ENCODE data around the gene DENND4C.
"Not testable (repeated sequence)": the region's sequence is repeated elsewhere in the genome, so short reads cannot be mapped to it uniquely, and the experiment has no call there.

The DENND4C gene

GRCh38 chr9:19265602-19266001, 35.1 kb downstream of the DENND4C start:
- DNase-seq: not testable (repeated sequence)

GRCh38 chr9:19266778-19267384, 36.4 kb downstream of the DENND4C start:
- not testable (repeated sequence) for DNase-seq

GRCh38 chr9:19269582-19269981, 39.1 kb downstream of the DENND4C start:
- no peak for DNase-seq

- DNase-seq: no peak
Observed at GRCh38 chr9:19270421-19270949, 40.0 kb downstream of the DENND4C start.

DNA sequence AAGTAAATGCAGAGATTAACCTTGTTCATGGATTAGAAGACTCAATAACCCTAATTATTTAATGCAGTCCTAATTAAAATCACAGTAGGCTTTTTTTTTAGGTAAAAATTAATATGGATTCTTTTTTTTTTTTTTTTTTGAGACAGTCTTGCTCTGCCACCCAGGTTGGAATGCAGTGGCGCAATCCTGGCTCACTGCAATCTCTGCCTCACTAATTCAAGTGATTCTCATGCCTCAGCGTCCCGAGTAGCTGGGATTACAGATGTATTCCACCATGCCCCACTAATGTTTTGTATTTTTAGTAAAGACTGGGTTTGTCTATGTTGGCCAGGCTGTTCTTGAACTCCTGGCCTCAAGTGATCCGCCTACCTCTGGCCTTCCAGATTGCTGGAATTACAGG, 40.6 kb downstream of the DENND4C start:
- DNase-seq: no peak

GRCh38 chr9:19281801-19282200, 51.3 kb downstream of the DENND4C start:
- DNase-seq: no peak

- no peak for DNase-seq
Observed at GRCh38 chr9:19283072-19283710, 52.7 kb downstream of the DENND4C start.

GRCh38 chr9:19284729-19285128, 54.2 kb downstream of the DENND4C start:
- no peak for DNase-seq

- no peak for DNase-seq
Observed at GRCh38 chr9:19286634-19287188, 56.2 kb downstream of the DENND4C start.

DNA sequence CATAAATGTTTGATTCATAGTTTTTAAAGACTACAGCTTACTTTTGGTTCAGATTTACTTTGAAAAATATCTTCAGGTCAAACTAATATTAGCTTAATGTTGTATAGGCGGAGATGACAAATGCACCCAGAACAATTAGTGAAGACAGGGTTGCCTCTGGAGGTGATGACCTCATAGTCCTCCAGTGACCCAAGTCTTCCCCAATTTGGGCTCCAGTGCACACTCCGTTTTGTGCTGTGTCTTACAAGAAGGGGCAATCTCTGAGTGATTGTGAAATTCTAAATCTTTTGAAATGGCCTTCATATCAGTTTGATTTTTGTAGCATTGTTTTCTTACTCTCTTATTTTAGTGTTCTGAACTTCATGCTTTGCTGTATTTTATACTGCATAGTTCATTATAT, 57.6 kb downstream of the DENND4C start:
- DNase-seq: no peak

- no peak for DNase-seq
Observed at GRCh38 chr9:19290103-19290502, 59.6 kb downstream of the DENND4C start.

DNA sequence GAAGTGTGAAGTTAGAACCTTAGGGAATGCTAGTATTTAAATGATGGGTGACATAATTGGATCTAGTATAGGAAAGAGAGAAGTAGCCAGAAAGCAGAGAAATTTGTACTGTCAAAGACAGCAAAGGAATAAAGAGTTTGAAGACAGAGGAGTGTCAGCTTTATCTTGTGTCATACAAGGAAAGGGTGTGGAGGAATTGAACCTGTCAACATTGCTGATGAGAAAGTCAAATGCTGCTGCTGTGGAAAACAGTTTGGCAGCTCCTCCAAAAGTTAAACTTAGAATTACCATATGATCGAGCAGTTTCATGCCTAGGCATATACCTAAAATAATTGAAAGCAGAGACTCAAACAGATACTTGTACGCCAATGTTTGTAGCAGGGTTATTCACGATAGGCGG, 63.7 kb downstream of the DENND4C start:
- DNase-seq: no peak

DNA sequence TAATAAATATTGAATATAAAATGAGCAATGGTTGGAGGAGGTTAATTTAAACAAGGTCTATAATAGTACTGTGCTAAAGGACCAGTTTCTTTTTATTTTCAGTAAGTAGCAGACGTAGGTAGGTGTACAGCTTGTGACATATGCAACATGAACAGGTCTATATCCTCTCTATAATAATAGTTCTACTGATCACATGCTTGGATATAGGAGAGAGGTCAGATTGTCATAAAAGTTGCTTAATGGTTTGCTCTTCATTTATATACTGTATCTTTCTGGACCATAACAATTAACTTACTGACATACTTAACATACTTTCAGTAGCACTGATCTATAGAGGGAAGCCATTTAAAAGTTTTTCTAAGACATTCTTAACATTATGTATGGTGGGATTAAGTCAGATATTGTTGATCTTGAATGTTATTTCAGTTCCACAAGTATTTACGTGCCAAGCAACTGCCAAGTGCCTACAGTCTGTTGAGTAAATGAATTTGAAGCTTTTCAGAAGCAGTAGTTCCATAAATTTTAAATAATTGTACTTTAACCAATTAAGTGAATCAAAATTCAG, 68.0 kb downstream of the DENND4C start:
- DNase-seq: no peak

DNA sequence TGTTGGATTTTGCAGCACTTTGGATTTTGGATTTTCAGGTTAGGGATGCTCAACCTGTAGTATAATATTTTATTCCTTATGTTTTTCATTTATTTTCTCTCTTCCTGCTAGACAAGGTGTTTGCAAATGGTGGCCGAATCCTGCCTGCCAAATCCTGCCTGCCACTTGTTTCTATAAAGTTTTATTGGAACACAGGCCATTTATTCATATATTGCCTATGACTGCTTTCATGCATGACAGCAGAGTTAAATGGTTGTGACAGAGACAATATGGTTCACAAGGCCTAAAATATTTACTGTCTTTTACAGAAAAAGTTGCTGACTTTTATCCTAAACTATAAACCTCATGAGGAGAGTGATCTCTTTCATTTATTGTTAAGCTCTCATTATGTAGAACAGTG, 72.7 kb downstream of the DENND4C start:
- no peak for DNase-seq

- no peak for DNase-seq
Observed at GRCh38 chr9:19306568-19306967, 76.1 kb downstream of the DENND4C start.

DNA sequence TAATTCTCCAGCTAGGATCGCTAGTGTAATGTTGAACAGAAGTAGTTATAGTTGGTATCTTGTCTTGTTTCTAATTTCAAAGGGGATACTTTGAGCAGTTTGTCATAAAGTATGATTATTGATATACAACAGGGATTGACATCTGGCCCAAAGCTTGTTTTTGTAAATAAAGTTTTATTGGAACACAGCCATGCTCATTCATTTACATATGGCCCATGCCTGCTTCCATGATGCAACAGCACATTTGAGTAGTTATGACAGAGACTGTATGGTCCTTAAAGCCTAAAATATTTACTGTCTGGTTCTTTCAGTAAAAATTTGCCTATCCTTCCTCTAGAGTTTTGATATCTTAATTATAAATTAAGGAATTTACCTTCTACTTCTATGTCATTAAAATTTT, 79.8 kb downstream of the DENND4C start:
- no peak for DNase-seq

- DNase-seq: no peak
Observed at GRCh38 chr9:19313573-19313972, 83.1 kb downstream of the DENND4C start.

DNA sequence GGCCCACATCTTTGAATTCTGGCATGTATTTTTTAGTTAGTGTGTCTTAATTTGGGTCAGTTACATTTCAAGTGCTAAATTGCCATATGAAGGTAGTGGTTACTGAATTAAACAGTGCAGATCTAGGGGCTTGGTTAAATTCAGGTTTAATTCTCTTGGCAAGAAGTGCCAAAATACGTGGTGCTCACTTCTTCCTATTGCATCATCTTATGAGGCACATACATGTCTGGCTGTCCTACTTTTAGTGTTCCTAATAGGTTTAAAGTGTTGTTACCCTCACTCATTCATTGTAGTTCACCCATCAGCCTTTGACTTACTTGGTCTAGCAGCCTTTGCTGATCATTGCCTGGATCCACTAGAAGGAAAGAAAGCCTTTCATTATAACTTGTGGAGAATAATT, 90.0 kb downstream of the DENND4C start:
- no peak for DNase-seq

DNA sequence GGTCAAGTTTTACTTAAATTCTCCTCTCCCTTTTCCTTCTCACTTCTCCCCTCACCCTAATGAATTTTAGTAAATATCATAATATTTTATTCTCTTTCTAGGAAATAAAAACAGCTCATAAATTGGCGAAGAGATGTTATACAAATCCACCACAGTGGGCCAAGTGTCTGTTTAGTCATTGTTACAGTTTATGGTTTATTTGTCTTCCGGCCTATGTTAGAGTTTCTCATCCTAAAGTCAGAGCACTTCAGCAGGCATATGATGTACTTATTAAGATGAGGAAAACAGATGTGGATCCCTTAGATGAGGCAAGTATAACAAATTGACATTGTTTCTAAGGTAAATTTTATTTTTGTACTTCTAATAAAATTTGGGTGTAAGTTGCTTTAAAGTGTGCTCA, 101.4 kb downstream of the DENND4C start:
- no peak for DNase-seq

DNA sequence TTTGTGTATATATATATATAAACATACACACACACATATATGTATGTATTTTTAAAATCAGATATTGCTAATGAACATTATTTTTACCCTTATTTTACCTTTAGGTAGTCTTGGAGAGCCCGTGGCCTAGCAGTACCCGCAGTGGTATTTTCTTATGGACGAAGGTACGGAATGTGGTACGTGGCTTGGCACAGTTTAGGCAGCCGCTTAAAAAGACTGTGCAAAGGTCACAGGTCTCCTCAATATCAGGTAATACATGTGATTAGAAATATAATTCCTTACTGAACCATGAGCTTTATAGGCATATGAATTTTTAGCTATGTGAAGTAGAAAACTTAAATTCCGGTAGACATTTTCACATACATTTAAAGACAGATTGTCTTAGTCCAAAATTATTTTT, 105.7 kb downstream of the DENND4C start:
- no peak for DNase-seq

DNA sequence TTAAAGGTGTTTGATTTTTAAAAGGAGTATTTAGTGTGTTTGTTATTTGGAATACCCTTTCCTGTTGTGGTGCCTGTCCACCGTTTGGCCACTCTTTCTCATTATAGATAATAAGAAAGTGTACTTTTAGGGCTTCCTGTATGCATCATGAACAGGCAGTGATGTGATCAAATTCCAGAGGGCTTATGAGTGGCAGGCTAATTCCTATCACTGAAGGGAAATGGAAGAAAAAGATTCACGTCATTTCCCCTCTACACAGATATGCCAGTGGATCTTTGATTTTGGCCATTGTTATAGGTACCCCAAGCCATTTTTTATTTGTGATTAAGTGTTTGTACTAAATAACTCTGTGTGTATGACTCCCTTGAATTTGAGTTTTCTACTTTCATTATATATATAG, 112.5 kb downstream of the DENND4C start:
- DNase-seq: no peak

GRCh38 chr9:19358701-19359100, 128.2 kb downstream of the DENND4C start:
- no peak for DNase-seq

- no peak for DNase-seq
Observed at GRCh38 chr9:19369107-19369506, 138.6 kb downstream of the DENND4C start.
